Activated CD8-positive, alpha-beta T cell treated with anti-CD3 and anti-CD28 coated beads, Interleukin-2, amount 10 ng/mL, durations not matched to agents 7 days and 5 days (primary cell): ENCODE data around the gene SLC27A6. TPM values are rescaled to one million over a fixed set of nuclear protein-coding genes. Genes with fewer than 3 reads are reported as not detected.
A peak's percentile ranks its signal among the peaks of the same experiment; 100 is the strongest.
"Not testable (repeated sequence)": the region's sequence is repeated elsewhere in the genome, so short reads cannot be mapped to it uniquely, and the experiment has no call there.

Experiments
- ATAC-seq: fragments of 150-1000 bp; cut with Tn5 transposase; one replicate; pipeline ENCODE4 v1.10.0; 2021; ENCODE audit warnings: moderate library complexity
- CTCF ChIA-PET: fragments of 350-600 bp; sonication (Branson Sonifier 250); formaldehyde crosslinking; loops from one replicate; lab custom pipeline; 2021; ENCODE audit warnings: antibody characterized with exemption; lab: Charles Lee
- POLR2A ChIA-PET: fragments of 350-600 bp; sonication (Branson Sonifier 250); formaldehyde crosslinking; loops from one replicate; lab custom pipeline; 2021; ENCODE audit warnings: antibody characterized with exemption; lab: Charles Lee
- DNase-seq: peaks from one replicate; pipeline ENCODE4 v3.0.0-alpha.2; 2020
- H3K27ac Mint-ChIP-seq: one replicate; pipeline ENCODE4 v1.8.0; 2021; ENCODE audit warnings: mild to moderate bottlenecking, mixed read lengths
- H3K27me3 Mint-ChIP-seq: one replicate; pipeline ENCODE4 v1.8.0; 2021; ENCODE audit warnings: low read depth, mixed read lengths
- H3K36me3 Mint-ChIP-seq: one replicate; pipeline ENCODE4 v1.8.0; 2021; ENCODE audit warnings: low read depth, mixed read lengths
- H3K4me1 Mint-ChIP-seq: one replicate; pipeline ENCODE4 v1.8.0; 2021; ENCODE audit warnings: low read depth, mixed read lengths
- H3K4me3 Mint-ChIP-seq: one replicate; pipeline ENCODE4 v1.8.0; 2021; ENCODE audit warnings: mild to moderate bottlenecking, mixed read lengths
- H3K9me3 Mint-ChIP-seq: one replicate; pipeline ENCODE4 v1.8.0; 2022; ENCODE audit warnings: mixed read lengths; ENCODE audit not compliant: insufficient read depth
- total RNA-seq, 2 experiments: library from RNA; stranded (reverse); gene quantifications; one replicate each; pipeline ENCODE4 v1.2.3, GENCODE V29; 2021

Gene SLC27A6
- not detected for total RNA-seq

GRCh38 chr5:128965011-128965637, at the start of gene SLC27A6:
SLC27A6 (plus strand) TSS chr5:128965488; CDS start chr5:128966138, 650 bp downstream.
- Mint-ChIP-seq H3K27ac (no peak within 1 kb of the TSS), H3K4me1 (peaks cover 3% of the 10 kb centered on the region), H3K36me3 (peaks cover 2% of the 10 kb centered on the region), H3K4me3 (no peak within 1 kb of the TSS), H3K9me3 (no peaks in the 10 kb centered on the region), H3K27me3 (peaks cover 13% of the 10 kb centered on the region)
- ChIA-PET POLR2A (no interaction called here), CTCF (interaction anchor here (2.0 kb wide), 1 partner anchor 60 kb away, joined by 6 read pairs; no protein-coding TSS in a partner anchor)
- ATAC-seq (peak; percentile 76), DNase-seq (peak; percentile 21)

DNA sequence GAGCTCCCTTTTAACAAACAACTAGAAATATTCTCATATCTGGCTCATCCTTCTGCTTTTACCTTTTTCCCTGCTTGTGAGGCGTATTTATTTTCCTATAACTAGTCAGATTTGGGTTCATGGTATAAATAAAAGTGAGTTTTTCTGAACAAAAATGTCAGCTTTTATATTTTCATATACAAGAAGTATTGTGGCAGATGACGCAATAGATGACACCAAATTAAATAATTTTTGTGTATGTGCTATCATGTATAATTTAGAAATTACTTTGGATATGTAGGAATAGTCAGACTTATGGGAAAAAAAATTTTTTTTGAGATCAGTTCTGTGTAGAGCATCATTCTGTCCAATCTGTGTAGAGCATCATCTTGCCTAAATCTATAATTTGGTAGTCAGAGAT, 45.7 kb upstream of the SLC27A6 start:
- H3K4me3 Mint-ChIP-seq: no peak overlapping the region
- H3K4me1 Mint-ChIP-seq: no peaks in the 10 kb centered on the region
- H3K9me3 Mint-ChIP-seq: no peaks in the 10 kb centered on the region
- no peaks in the 10 kb centered on the region for H3K27me3 Mint-ChIP-seq
- DNase-seq (no peak), ATAC-seq (no peak)
- ChIA-PET CTCF (no interaction called here), POLR2A (no interaction called here)
- H3K36me3 Mint-ChIP-seq: no peaks in the 10 kb centered on the region
- no peak overlapping the region for H3K27ac Mint-ChIP-seq

GRCh38 chr5:128920345-128921215, 44.7 kb upstream of the SLC27A6 start:
- DNase-seq: no peak
- ChIA-PET POLR2A (no interaction called here), CTCF (no interaction called here)
- no peak overlapping the region for H3K27ac Mint-ChIP-seq
- H3K4me1 Mint-ChIP-seq: no peaks in the 10 kb centered on the region
- no peaks in the 10 kb centered on the region for H3K36me3 Mint-ChIP-seq
- no peaks in the 10 kb centered on the region for H3K27me3 Mint-ChIP-seq
- no peak for ATAC-seq
- H3K9me3 Mint-ChIP-seq: no peaks in the 10 kb centered on the region
- H3K4me3 Mint-ChIP-seq: no peak overlapping the region

GRCh38 chr5:128924299-128924698, 41.0 kb upstream of the SLC27A6 start:
- Mint-ChIP-seq H3K4me3 (no peak overlapping the region), H3K9me3 (no peaks in the 10 kb centered on the region), H3K4me1 (no peaks in the 10 kb centered on the region), H3K36me3 (no peaks in the 10 kb centered on the region), H3K27me3 (no peaks in the 10 kb centered on the region), H3K27ac (no peak overlapping the region)
- ChIA-PET POLR2A (no interaction called here), CTCF (no interaction called here)
- ATAC-seq (no peak), DNase-seq (no peak)

DNA sequence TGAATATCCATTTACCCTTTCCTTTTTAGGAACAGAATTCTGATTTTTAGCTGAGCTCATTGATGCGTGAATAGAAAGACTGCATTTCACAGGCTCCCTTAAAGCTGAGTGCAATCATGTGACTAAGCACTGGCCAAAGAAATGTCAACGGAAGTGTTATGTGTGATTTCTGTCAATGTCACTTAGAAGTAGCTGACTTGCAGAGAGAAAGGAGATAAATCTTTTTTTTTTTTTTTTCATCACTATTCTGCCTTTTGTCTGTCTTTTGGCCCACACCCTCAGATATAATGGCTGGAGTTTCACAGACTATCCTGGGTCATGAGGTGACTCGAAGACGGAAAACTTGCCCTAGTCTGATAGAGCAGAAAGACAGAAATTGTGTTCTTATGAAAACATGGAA, 39.3 kb upstream of the SLC27A6 start:
- no peaks in the 10 kb centered on the region for H3K4me1 Mint-ChIP-seq
- CTCF ChIA-PET: no interaction called here
- DNase-seq: no peak
- H3K36me3 Mint-ChIP-seq: no peaks in the 10 kb centered on the region
- POLR2A ChIA-PET: no interaction called here
- H3K9me3 Mint-ChIP-seq: no peaks in the 10 kb centered on the region
- no peak overlapping the region for H3K27ac Mint-ChIP-seq
- ATAC-seq: no peak
- H3K27me3 Mint-ChIP-seq: no peaks in the 10 kb centered on the region
- no peak overlapping the region for H3K4me3 Mint-ChIP-seq

GRCh38 chr5:128927644-128928043, 37.6 kb upstream of the SLC27A6 start:
- Mint-ChIP-seq H3K9me3 (no peaks in the 10 kb centered on the region), H3K27me3 (no peaks in the 10 kb centered on the region), H3K36me3 (no peaks in the 10 kb centered on the region), H3K4me3 (no peak overlapping the region), H3K4me1 (no peaks in the 10 kb centered on the region), H3K27ac (no peak overlapping the region)
- DNase-seq: no peak
- ATAC-seq: no peak
- POLR2A ChIA-PET: no interaction called here
- CTCF ChIA-PET: no interaction called here

DNA sequence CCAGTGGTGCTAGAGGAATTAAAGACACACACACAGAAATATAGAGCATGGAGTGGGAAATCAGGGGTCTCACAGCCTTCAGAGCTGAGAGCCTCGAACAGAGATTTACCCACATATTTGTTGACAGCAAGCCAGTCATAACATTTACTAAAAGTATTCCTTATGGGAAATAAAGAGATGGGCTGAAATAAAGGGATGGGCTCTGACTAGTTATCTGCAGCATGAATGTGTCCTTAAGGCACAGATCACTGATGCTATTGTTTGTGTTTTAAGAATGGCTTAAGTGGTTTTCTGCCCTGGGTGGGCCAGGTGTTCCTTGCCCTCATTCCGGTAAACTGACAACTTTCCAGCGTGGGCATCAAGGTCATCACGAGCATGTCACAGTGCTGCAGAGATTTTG, 33.1 kb upstream of the SLC27A6 start:
- H3K4me3 Mint-ChIP-seq, POLR2A ChIA-PET, H3K36me3 Mint-ChIP-seq, CTCF ChIA-PET, H3K4me1 Mint-ChIP-seq, DNase-seq, H3K27ac Mint-ChIP-seq, H3K9me3 Mint-ChIP-seq, H3K27me3 Mint-ChIP-seq, ATAC-seq: not testable (repeated sequence)

DNA sequence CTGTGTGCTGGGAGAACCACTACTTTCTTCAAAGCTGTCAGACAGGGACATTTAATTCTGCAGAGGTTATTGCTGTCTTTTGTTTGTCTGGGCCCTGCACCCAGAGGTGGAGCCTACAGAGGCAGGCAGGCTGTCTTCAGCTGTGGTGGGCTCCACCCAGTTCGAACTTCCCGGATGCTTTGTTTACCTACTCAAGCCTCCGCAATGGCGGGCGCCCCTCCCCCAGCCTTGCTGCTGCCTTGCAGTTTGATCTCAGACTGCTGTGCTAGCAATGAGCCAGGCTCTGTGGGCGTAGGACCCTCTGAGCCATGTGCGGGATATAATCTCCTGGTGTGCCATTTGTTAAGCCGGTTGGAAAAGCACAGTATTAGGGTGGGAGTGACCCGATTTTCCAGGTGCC, 22.2 kb upstream of the SLC27A6 start:
- H3K4me3 Mint-ChIP-seq, H3K27ac Mint-ChIP-seq, DNase-seq: not testable (repeated sequence)

GRCh38 chr5:128949847-128950546, 15.3 kb upstream of the SLC27A6 start:
- ChIA-PET POLR2A (no interaction called here), CTCF (no interaction called here)
- Mint-ChIP-seq H3K36me3 (no peaks in the 10 kb centered on the region), H3K9me3 (no peaks in the 10 kb centered on the region), H3K4me3 (no peak overlapping the region), H3K27ac (no peak overlapping the region), H3K4me1 (no peaks in the 10 kb centered on the region), H3K27me3 (no peaks in the 10 kb centered on the region)
- ATAC-seq (no peak), DNase-seq (no peak)

More for the DNA sequence above, 22.2 kb upstream of the SLC27A6 start:
- POLR2A ChIA-PET, H3K9me3 Mint-ChIP-seq, CTCF ChIA-PET, ATAC-seq, H3K27me3 Mint-ChIP-seq, H3K4me1 Mint-ChIP-seq, H3K36me3 Mint-ChIP-seq: not testable (repeated sequence)

GRCh38 chr5:128951301-128951700, 14.0 kb upstream of the SLC27A6 start:
- DNase-seq, H3K36me3 Mint-ChIP-seq, H3K9me3 Mint-ChIP-seq, CTCF ChIA-PET, H3K4me3 Mint-ChIP-seq, H3K27ac Mint-ChIP-seq, ATAC-seq, POLR2A ChIA-PET, H3K27me3 Mint-ChIP-seq, H3K4me1 Mint-ChIP-seq: not testable (repeated sequence)

GRCh38 chr5:128956164-128956563, 9.1 kb upstream of the SLC27A6 start:
- Mint-ChIP-seq H3K36me3 (no peaks in the 10 kb centered on the region), H3K27ac (no peak overlapping the region), H3K9me3 (no peaks in the 10 kb centered on the region), H3K4me1 (no peaks in the 10 kb centered on the region), H3K27me3 (no peaks in the 10 kb centered on the region), H3K4me3 (no peak overlapping the region)
- CTCF ChIA-PET: no interaction called here
- no peak for DNase-seq
- POLR2A ChIA-PET: no interaction called here
- ATAC-seq: no peak

- POLR2A ChIA-PET: no interaction called here
Measured at GRCh38 chr5:128962211-128962610, 3.1 kb upstream of the SLC27A6 start.

More at GRCh38 chr5:128962211-128962610, 3.1 kb upstream of the SLC27A6 start:
- Mint-ChIP-seq H3K9me3 (no peaks in the 10 kb centered on the region), H3K4me3 (no peak overlapping the region), H3K27me3 (peaks cover 13% of the 10 kb centered on the region), H3K4me1 (peaks cover 3% of the 10 kb centered on the region), H3K27ac (no peak overlapping the region), H3K36me3 (peaks cover 2% of the 10 kb centered on the region)
- no peak for ATAC-seq
- CTCF ChIA-PET: no interaction called here
- no peak for DNase-seq
